Measurements from ENCODE around the gene TSPAN7.

GRCh38 chrX:38638952-38639529 lies 77.7 kb downstream of the TSPAN7 start:
- no peak for TF ChIP-seq POLR2AphosphoS5 (IDR thresholded peaks at IDR 0.05; ENCODE audit: insufficient read depth, low read depth, low read length)
- TF ChIP-seq CTCF (IDR thresholded peaks at IDR 0.05; ENCODE audit: extremely low read depth in 1 of 2, insufficient read depth in 1 of 2, low read depth in 1 of 2, low read length in 2 of 2) = no peak
- TF ChIP-seq POLR2A (IDR thresholded peaks at IDR 0.05; ENCODE audit: low read depth, low read length) = no peak
